ENCODE results near the gene CCDC102A.

GRCh38 chr16:57497121-57497520 lies 39.2 kb downstream of the CCDC102A start:
- no peak for TF ChIP-seq EP300 (IDR thresholded peaks at IDR 0.05)
- no peak for TF ChIP-seq POLR2A (IDR thresholded peaks at IDR 0.05)
- TF ChIP-seq CTCF (IDR thresholded peaks at IDR 0.05): no peak

Measured in suprapubic skin (tissue), 3 donors.